NT2/D1 (cell line): Measurements from ENCODE around the gene ALOXE3.

Source experiments
- DNase-seq: peaks from one replicate; pipeline ENCODE4 v3.0.0-alpha.2; 2011; ENCODE audit warnings: low read depth, low spot score
- H3K27me3 ChIP-seq: 2 replicates; pipeline ENCODE4 v1.6.0; 2011; ENCODE audit warnings: mild to moderate bottlenecking; ENCODE audit not compliant: insufficient read length, insufficient read depth
- H3K36me3 ChIP-seq: 2 replicates; pipeline ENCODE4 v1.6.1; 2011; ENCODE audit warnings: mild to moderate bottlenecking, low read length, mixed read lengths; ENCODE audit not compliant: insufficient read depth, insufficient read length
- H3K4me1 ChIP-seq: 2 replicates; pipeline ENCODE4 v1.5.1; 2011; ENCODE audit not compliant: insufficient read depth, insufficient read length
- H3K4me3 ChIP-seq: 2 replicates; pipeline ENCODE4 v1.5.1; 2011; ENCODE audit warnings: low read depth; ENCODE audit not compliant: insufficient read length
- H3K9ac ChIP-seq: 2 replicates; pipeline ENCODE4 v1.6.0; 2011; ENCODE audit warnings: low read depth; ENCODE audit not compliant: insufficient read length
- H3K9me3 ChIP-seq: 2 replicates; pipeline ENCODE4 v1.5.1; 2011; ENCODE audit warnings: mild to moderate bottlenecking, low read length; ENCODE audit not compliant: insufficient read depth
- SUZ12 ChIP-seq: IDR thresholded peaks from 2 replicates; pipeline ENCODE4 v1.6.1; 2011; ENCODE audit not compliant: insufficient read length, insufficient read depth; ENCODE audit errors: extremely low read depth
- YY1 ChIP-seq: IDR thresholded peaks from 2 replicates; pipeline ENCODE4 v1.6.1; 2011; ENCODE audit not compliant: insufficient read length, insufficient read depth
- ZNF274 ChIP-seq: IDR thresholded peaks from 2 replicates; pipeline ENCODE4 v1.6.1; 2011; ENCODE audit warnings: mild to moderate bottlenecking, low read depth, low read length

The ALOXE3 gene

DNA sequence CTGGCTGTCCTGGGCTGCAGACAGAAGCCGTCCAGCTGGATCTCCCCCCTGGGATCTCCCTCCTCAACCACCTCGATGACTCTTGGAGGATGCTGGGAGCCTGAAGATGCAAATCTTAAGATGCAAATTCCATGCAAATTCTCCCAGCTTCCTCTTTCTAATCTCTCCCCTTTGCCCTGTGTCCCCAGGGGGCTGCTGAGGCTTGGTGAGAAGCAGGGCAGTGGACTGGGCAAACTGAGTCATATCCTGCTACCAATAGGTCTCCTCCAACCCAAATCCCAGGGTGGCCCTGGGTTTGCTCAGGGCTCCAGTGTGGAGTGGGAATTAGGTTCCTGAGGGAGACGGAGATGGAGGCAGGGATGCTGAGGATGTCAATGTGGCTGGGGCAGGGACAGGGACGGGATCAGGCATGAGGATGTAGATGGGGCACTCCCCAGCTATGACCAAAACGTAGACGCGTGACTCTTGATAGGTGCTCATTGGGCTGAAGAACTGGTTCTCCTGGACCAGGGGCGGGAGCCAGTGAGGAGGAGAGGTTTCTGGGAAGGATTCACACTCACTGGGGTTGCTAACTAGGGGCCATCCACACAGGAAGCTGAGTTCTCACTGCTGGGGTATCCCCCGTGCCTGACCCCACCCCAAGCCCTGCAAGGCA is 27.2 kb downstream of the ALOXE3 start:
- no peaks in the 10 kb centered on the region for H3K9me3 ChIP-seq
- H3K27me3 ChIP-seq, result no peaks in the 10 kb centered on the region
- H3K36me3 ChIP-seq, result no peaks in the 10 kb centered on the region
- H3K4me1 ChIP-seq, result peaks cover 2% of the 10 kb centered on the region
- no peak overlapping the region for H3K9ac ChIP-seq
- no peak for DNase-seq
- no peak overlapping the region for H3K4me3 ChIP-seq
- TF ChIP-seq SUZ12, result no peak
- TF ChIP-seq YY1, result no peak
- no peak for TF ChIP-seq ZNF274

DNA sequence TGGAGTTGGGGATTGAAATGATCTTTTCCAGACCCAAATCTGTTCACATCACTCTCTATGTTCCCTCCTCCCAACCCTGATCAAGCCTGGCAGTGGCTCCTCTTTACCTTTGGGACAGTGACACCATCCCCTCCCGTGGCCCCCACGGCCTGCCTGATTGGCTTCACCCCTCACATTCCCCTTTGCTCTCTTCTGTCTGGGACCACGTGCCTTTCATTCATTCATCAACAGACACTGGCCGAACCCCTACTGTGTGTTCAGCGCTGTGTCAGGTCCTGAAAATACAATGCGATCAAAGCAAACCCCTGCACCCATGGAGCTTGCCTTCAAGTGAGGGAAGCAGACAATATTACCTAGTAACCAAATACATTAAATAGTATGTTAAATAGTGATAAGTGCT is 28.6 kb downstream of the ALOXE3 start:
- H3K4me1 ChIP-seq, result peaks cover 2% of the 10 kb centered on the region
- TF ChIP-seq SUZ12 (no peak), YY1 (no peak), ZNF274 (no peak)
- H3K27me3 ChIP-seq, result no peaks in the 10 kb centered on the region
- H3K9me3 ChIP-seq, result no peaks in the 10 kb centered on the region
- H3K4me3 ChIP-seq, result no peak overlapping the region
- H3K9ac ChIP-seq, result no peak overlapping the region
- no peak for DNase-seq
- H3K36me3 ChIP-seq, result no peaks in the 10 kb centered on the region

DNA sequence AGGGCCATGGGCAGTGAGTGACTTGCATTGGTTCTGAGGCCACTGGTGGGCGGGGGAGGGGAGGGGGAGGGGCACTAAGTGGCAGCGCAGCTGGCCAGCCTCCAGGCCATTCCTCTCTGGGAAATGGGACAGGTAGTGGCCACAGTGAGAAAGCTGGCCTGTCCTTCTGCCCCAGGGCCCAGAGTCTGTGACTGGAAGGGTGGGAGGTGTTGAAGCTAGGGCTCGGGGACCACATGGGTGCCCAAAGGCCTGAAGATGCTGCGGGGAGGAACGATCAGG is 30.4 kb downstream of the ALOXE3 start:
- DNase-seq, result no peak
- TF ChIP-seq YY1, result no peak
- no peak for TF ChIP-seq ZNF274
- TF ChIP-seq SUZ12, result no peak
- Histone ChIP-seq H3K27me3 (no peaks in the 10 kb centered on the region), H3K9me3 (no peaks in the 10 kb centered on the region), H3K4me1 (no peaks in the 10 kb centered on the region), H3K36me3 (no peaks in the 10 kb centered on the region), H3K4me3 (no peak overlapping the region), H3K9ac (no peak overlapping the region)

DNA sequence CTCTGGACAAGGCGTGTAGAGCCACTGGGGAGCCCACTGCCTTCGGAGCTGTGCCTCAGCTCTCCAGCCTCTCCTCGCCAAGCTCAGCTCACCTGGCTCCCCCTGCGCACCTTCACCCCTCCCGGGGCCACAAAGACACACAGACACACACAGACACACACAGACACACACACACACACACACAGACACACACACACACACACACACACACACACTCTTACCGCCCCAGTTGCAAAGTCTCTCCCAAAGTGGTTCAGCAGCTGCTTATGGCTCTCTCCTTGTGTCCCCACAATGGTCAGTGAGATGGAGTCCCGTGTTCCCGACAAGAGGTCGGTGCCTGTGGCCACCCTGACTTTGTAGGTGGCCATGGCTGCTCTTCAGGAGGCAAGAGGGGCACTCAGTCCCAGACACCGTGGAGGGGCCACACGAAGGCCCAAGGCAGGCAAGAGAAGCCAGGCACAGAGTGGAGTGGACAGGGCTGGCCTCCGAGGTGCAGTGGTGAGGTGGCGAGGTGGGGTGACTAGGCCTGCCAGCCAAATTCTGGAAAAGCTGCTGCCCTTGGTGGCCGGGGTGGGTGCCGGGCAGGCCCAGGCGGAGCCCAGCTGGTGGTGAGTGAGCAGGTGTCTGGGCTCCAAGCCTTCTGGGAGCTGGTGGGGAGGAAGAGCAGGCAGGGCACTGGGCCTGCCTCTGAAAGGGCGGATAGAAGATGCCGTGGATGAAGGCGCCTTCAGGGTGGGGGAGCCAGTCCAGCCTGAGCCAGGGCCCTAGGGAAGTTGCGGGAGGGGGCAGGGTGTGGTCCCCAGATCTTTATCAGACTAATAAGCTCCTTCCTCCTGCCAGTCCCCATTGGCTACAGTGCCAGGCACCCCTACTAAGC is 31.0 kb downstream of the ALOXE3 start, which contains the start of gene ALOX12B:
Gene ALOX12B (minus strand): TSS at position 642 of the 877 bp plus-strand sequence. CDS start 274 bp downstream, at position 368.
- Histone ChIP-seq H3K27me3 (no peaks in the 10 kb centered on the region), H3K9ac (no peak within 1 kb of the TSS), H3K4me3 (no peak within 1 kb of the TSS), H3K9me3 (no peaks in the 10 kb centered on the region), H3K36me3 (no peaks in the 10 kb centered on the region), H3K4me1 (no peaks in the 10 kb centered on the region)
- no peak for DNase-seq
- TF ChIP-seq YY1, result no peak
- TF ChIP-seq SUZ12, result no peak
- no peak for TF ChIP-seq ZNF274

DNA sequence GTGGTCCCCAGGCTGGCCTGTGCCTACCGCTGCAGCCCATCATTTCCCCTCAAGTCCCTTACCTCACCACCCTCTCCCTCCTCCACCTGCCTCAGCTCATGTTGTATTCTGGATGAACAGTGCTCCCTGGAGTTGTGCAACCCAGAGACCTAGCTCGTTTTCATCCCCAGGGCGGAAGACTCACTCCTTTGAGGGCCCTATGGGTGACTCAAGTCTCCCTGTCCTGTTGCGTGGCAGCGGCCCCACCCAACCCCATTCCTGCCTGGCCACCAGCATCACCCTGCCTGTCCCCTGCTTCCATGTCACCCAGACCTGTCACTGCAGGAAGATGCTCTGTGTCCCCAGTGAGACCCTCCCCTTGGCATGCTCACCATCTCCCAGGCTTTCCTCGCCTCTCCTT is 34.1 kb downstream of the ALOXE3 start:
- Histone ChIP-seq H3K4me1 (no peaks in the 10 kb centered on the region), H3K4me3 (no peak overlapping the region), H3K9ac (no peak overlapping the region), H3K27me3 (peaks cover 6% of the 10 kb centered on the region), H3K36me3 (no peaks in the 10 kb centered on the region), H3K9me3 (no peaks in the 10 kb centered on the region)
- no peak for TF ChIP-seq SUZ12
- TF ChIP-seq ZNF274, result no peak
- no peak for TF ChIP-seq YY1
- DNase-seq, result no peak

DNA sequence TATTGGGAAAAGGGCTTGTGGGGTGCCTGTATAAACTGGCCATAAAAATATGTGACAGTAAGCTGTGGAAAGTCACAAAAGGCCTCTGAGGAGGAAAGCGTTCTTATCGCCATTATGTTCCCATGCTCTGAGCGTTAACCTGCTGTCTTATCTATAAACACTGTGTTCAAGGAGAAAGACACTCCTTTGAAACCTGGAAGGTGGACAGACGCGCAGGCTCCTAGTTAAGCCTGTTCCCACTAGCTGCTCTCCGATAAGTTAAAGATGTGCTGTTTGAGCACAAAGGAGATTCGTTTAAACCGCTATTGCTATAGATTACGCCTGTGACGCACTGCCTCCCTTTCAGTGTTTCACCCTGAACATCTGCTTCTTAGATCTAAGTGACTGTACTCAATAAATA is 36.0 kb downstream of the ALOXE3 start:
- no peaks in the 10 kb centered on the region; the same call in 1 of the 2 replicates for H3K9me3 ChIP-seq
- H3K27me3 ChIP-seq, result peaks cover 10% of the 10 kb centered on the region
- H3K9ac ChIP-seq, result no peak overlapping the region
- H3K4me1 ChIP-seq, result no peaks in the 10 kb centered on the region
- no peaks in the 10 kb centered on the region for H3K36me3 ChIP-seq
- no peak for TF ChIP-seq SUZ12
- TF ChIP-seq ZNF274, result no peak
- no peak for TF ChIP-seq YY1
- no peak overlapping the region for H3K4me3 ChIP-seq
- no peak for DNase-seq

DNA sequence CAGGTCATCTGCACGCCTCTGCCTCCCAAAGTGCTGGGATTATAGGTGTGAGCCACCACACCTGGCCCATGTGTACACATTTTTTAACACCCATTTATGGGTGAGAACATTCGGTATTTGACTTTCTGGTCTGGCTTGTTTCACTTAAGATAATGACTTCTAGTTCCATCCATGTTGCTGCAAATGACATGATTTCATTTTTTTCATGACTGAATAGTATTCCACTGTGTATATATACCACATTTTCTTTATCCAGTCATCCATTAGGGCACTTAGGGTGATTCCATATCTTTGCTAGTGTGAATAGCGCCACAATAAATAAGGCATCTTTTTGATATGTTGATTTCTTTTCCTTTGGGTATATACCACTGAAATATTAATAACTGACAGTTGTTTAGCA is 36.4 kb downstream of the ALOXE3 start:
- H3K36me3 ChIP-seq, result no peaks in the 10 kb centered on the region

More for the DNA sequence above, 36.4 kb downstream of the ALOXE3 start:
- H3K9ac ChIP-seq, result no peak overlapping the region
- TF ChIP-seq SUZ12 (no peak), YY1 (no peak), ZNF274 (no peak)
- DNase-seq, result no peak
- no peaks in the 10 kb centered on the region; the same call in 1 of the 2 replicates for H3K9me3 ChIP-seq
- peaks cover 14% of the 10 kb centered on the region for H3K27me3 ChIP-seq
- H3K4me3 ChIP-seq, result no peak overlapping the region
- H3K4me1 ChIP-seq, result no peaks in the 10 kb centered on the region
